ENCODE results near the gene PKNOX2. TPM values are rescaled to one million over a fixed set of nuclear protein-coding genes. Genes with fewer than 3 reads are reported as not detected.
A peak's percentile ranks its signal among the peaks of the same experiment; 100 is the strongest.

PKNOX2 gene
- total and polyA plus RNA-seq, 9 of the 15 experiments (the other 6 are each of a cell fraction or from before 2014, with no cell fraction given) = not detected

DNA sequence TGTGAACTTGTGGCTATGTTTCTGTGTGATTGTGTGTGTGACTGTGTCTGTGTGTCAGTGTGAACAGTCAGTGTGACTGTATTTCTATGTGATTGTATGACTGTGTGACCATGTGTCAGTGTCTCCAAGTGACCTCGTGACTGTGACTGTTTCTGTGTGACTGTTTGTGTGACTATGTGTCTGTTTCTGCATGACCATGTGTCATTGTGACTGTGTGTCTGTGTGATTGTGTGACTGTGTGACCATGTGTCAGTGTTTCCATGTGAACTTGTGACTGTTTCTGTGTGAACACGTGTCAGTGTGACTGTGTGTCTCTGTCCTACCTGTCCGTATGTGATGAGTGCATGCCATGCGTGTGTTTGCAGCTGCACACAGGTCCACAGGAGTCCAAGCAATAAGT is 8.8 kb upstream of the PKNOX2 start:
- H3K4me2 ChIP-seq (ENCODE audit: insufficient read depth, low read length) = no peak overlapping the region
- 1% methylated on average over 4 of the region's 4 CpGs for WGBS (ENCODE audit: insufficient coverage, low coverage, missing lambda C conversion rate)
- no peaks in the 10 kb centered on the region for H3K9me1 ChIP-seq (ENCODE audit: control insufficient read depth, insufficient read depth, low read length)
- no peak overlapping the region for H2AFZ ChIP-seq (ENCODE audit: low read depth, low read length)
- CTCF ChIA-PET (ENCODE audit: low intra/inter-chr PET ratio) = no interaction called here
- no peaks in the 10 kb centered on the region for H3K79me2 ChIP-seq (ENCODE audit: control insufficient read depth, insufficient read depth, low read length)
- ATAC-seq = no peak
- no peaks in the 10 kb centered on the region for H4K20me1 ChIP-seq (replicated peaks; ENCODE audit: control insufficient read depth, insufficient read depth, low read length)
- POLR2A ChIA-PET = no interaction called here
- H3K36me3 ChIP-seq (ENCODE audit: control insufficient read depth, insufficient read depth, low read length) = no peaks in the 10 kb centered on the region
- H3K9ac ChIP-seq (ENCODE audit: insufficient read depth in 1 of 2, low read depth in 2 of 2, low read length in 2 of 2) = no peak overlapping the region
- no TSS peak for BruUV-seq (replicated peaks)
- no peaks in the 10 kb centered on the region; the same call in 1 of the 2 replicates for H3K9me3 ChIP-seq (replicated peaks; ENCODE audit: control insufficient read depth, insufficient read depth, low read depth, low read length)
- H3K4me1 ChIP-seq (replicated peaks in 1 of 2; ENCODE audit: control insufficient read depth in 2 of 2, insufficient read depth in 2 of 2, low read length in 2 of 2) = no peaks in the 10 kb centered on the region
- no peak for FAIRE-seq
- DNase-seq (ENCODE audit: extremely low read depth in 1 of 4, low spot score in 3 of 4) = no peak
- H3K27ac ChIP-seq (ENCODE audit: extremely low read depth, low read depth, low read length) = no peak overlapping the region
- peaks cover 7 to 41% of the 10 kb centered on the region in 2 experiments for H3K27me3 ChIP-seq (ENCODE audit: control insufficient read depth in 2 of 2, insufficient read depth in 2 of 2, low read length in 2 of 2)
- intact Hi-C loops (cut with micrococcal nuclease) (no loop called here), in situ Hi-C loops (cut with MboI) (no loop called here)
- H3K4me3 ChIP-seq = no peak overlapping the region
- no peak for TF ChIP-seq CHD4 (IDR thresholded peaks at IDR 0.05; ENCODE audit: insufficient read depth, insufficient replicate concordance, low read depth, low read length, poor library complexity, severe bottlenecking)
- TF ChIP-seq, protein P1, sequence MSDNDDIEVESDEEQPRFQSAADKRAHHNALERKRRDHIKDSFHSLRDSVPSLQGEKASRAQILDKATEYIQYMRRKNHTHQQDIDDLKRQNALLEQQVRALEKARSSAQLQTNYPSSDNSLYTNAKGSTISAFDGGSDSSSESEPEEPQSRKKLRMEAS (CRISPR knock-in tag; IDR thresholded peaks at IDR 0.05) = peak; percentile 19; the same call in 1 of the 2 replicates

DNA sequence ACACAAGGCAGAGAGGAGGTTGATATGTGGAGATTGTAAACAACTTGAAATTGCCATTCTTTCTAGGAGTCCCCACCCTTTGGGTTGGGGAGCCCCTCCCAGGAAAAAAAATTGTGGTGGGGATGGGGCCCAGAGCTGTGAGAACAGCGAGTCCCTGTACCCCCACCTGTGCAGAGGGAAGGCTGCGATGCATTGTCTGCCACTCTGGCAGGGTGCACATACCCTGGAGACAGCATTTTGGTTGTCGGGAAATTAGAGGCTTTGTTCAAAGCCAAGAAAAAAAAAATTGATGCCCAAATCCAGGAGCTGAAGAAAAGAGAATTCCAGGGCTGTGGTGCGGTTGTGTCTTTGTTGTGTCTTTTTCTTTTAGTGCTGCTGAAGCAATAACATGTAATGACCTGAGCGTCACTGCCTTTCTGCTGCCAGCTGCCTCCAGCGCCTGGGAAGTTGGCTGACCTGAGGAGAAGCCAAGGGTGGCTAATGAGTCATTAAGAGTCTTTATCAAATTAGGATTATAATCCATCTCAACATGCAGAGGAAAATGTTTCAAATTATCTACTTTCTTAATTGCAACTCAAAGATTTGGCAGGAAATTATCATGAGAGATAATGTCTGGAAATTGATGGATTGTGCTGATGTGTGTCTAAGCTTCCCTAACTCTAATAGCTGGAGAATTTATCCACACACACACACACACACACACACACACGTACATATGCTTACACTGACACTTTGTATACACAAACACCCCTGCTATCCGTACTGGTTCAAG is 8.0 kb upstream of the PKNOX2 start:
- ChIA-PET POLR2A (no interaction called here), CTCF (ENCODE audit: low intra/inter-chr PET ratio) (no interaction called here)
- FAIRE-seq (no peak), ATAC-seq (no peak), DNase-seq (ENCODE audit: extremely low read depth in 1 of 4, low spot score in 3 of 4) (no peak)
- no peak overlapping the region for H3K4me2 ChIP-seq (ENCODE audit: insufficient read depth, low read length)
- no peaks in the 10 kb centered on the region for H3K36me3 ChIP-seq (ENCODE audit: control insufficient read depth, insufficient read depth, low read length)
- H3K79me2 ChIP-seq (ENCODE audit: control insufficient read depth, insufficient read depth, low read length) = no peaks in the 10 kb centered on the region
- no peak overlapping the region for H3K9ac ChIP-seq (ENCODE audit: insufficient read depth in 1 of 2, low read depth in 2 of 2, low read length in 2 of 2)
- no peak overlapping the region for H2AFZ ChIP-seq (ENCODE audit: low read depth, low read length)
- no peaks in the 10 kb centered on the region; the same call in 1 of the 2 replicates for H3K9me3 ChIP-seq (replicated peaks; ENCODE audit: control insufficient read depth, insufficient read depth, low read depth, low read length)
- in situ Hi-C loops (cut with MboI) (no loop called here), intact Hi-C loops (cut with micrococcal nuclease) (no loop called here)
- no peak overlapping the region for H3K27ac ChIP-seq (ENCODE audit: extremely low read depth, low read depth, low read length)
- H4K20me1 ChIP-seq (replicated peaks; ENCODE audit: control insufficient read depth, insufficient read depth, low read length) = no peaks in the 10 kb centered on the region
- BruUV-seq (replicated peaks) = no TSS peak
- no peak overlapping the region for H3K4me3 ChIP-seq
- H3K9me1 ChIP-seq (ENCODE audit: control insufficient read depth, insufficient read depth, low read length) = no peaks in the 10 kb centered on the region
- H3K27me3 ChIP-seq (ENCODE audit: control insufficient read depth in 2 of 2, insufficient read depth in 2 of 2, low read length in 2 of 2) = peaks cover 4 to 38% of the 10 kb centered on the region in 2 experiments
- WGBS (ENCODE audit: insufficient coverage, low coverage, missing lambda C conversion rate) = 5% methylated on average over 8 of the region's 8 CpGs
- H3K4me1 ChIP-seq (replicated peaks in 1 of 2; ENCODE audit: control insufficient read depth in 2 of 2, insufficient read depth in 2 of 2, low read length in 2 of 2) = no peaks in the 10 kb centered on the region
- TF ChIP-seq ZNF79 (CRISPR knock-in tag; IDR thresholded peaks at IDR 0.05; ENCODE audit: low read depth) (no peak), ZNF212 (CRISPR knock-in tag; IDR thresholded peaks at IDR 0.05) (no peak), CXXC5 (CRISPR knock-in tag; IDR thresholded peaks at IDR 0.05) (no peak), ZSCAN29 (IDR thresholded peaks at IDR 0.05) (no peak), SMAD1 (IDR thresholded peaks at IDR 0.05; ENCODE audit: low read depth, low read length, partially characterized antibody) (no peak), BCL6 (CRISPR knock-in tag; IDR thresholded peaks at IDR 0.05) (no peak)
- TF ChIP-seq, protein P2, sequence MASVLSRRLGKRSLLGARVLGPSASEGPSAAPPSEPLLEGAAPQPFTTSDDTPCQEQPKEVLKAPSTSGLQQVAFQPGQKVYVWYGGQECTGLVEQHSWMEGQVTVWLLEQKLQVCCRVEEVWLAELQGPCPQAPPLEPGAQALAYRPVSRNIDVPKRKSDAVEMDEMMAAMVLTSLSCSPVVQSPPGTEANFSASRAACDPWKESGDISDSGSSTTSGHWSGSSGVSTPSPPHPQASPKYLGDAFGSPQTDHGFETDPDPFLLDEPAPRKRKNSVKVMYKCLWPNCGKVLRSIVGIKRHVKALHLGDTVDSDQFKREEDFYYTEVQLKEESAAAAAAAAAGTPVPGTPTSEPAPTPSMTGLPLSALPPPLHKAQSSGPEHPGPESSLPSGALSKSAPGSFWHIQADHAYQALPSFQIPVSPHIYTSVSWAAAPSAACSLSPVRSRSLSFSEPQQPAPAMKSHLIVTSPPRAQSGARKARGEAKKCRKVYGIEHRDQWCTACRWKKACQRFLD (CRISPR knock-in tag; IDR thresholded peaks at IDR 0.05) = no peak
- TF ChIP-seq, protein P3, sequence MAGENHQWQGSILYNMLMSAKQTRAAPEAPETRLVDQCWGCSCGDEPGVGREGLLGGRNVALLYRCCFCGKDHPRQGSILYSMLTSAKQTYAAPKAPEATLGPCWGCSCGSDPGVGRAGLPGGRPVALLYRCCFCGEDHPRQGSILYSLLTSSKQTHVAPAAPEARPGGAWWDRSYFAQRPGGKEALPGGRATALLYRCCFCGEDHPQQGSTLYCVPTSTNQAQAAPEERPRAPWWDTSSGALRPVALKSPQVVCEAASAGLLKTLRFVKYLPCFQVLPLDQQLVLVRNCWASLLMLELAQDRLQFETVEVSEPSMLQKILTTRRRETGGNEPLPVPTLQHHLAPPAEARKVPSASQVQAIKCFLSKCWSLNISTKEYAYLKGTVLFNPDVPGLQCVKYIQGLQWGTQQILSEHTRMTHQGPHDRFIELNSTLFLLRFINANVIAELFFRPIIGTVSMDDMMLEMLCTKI (IDR thresholded peaks at IDR 0.05; ENCODE audit: partially characterized antibody) = no peak
